Activated effector memory CD4-positive, alpha-beta T cell treated with Interleukin-2 at 50 U/mL for 16 hours (primary cell): ENCODE data around the gene ELOB.

Source experiments
- DNase-seq: peaks from one replicate; pipeline ENCODE4 v3.0.0-alpha.2; 2020

ELOB gene

DNA sequence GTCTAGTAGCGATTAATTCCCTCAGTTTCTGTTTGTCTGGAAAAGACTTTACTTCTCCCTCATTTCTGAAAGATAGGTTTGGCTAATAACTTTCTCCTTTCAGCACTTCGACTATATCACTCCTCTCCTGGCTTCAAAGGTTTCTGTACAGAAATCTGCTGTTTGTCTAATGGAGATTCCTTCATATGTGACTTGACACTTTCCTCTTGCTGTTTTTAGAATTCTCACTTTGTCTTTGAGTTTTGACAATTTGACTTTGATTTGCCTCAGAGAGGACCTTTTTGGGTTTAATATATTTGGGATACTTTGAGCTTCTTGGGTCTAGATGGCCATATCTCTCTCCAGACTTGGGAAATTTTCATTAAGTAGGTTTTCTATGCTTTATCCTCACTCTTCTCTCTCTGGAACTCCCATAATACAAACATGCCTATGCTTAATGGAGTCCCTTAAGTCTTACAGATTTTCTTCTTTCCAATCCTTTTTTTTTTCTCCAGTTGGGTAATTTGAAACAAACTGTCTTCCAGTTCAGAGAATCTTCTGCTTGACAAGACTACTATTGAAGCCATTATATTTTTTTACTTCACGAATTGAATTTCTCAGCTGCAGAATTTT, 32.2 kb upstream of the ELOB start:
- no peak for DNase-seq

DNA sequence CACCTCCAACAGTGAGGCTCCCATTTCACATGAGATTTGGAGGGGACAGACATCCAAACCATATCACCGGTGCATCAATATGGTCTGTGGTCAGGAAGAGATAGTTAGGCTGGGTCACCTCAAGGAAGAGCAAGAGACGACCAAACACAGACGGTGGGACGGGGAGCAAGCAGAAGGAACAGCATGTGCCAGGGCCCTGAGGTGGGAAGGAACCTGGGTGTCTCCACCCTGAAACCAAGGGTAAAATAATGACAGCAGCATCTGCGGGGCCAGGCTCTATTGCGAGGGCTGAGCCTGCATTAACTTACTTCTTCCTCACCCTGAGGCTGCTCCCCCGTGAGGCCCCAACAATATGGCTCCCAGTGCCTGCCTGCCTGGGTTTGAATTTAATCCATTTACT, 31.1 kb upstream of the ELOB start:
- no peak for DNase-seq

DNA sequence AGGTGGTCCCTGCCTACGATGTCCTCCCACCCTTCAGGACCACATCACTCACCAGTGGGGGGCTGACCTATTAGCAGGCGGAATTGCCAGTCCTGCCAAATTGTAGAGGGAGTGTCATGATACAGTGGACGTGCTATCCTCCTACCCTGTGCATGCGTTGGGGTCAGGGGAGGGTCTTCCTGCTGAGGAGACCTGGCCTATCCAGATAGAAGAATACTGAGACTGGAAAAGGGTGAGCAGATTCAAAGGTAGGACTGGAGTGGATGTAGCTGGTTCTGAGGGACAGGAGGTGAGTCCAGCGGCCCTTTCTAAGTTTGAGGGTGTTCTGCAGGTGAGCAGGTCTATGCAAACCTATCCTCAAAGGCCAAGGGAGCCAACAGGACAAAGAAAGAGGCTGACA, 29.2 kb upstream of the ELOB start:
- DNase-seq = no peak

DNA sequence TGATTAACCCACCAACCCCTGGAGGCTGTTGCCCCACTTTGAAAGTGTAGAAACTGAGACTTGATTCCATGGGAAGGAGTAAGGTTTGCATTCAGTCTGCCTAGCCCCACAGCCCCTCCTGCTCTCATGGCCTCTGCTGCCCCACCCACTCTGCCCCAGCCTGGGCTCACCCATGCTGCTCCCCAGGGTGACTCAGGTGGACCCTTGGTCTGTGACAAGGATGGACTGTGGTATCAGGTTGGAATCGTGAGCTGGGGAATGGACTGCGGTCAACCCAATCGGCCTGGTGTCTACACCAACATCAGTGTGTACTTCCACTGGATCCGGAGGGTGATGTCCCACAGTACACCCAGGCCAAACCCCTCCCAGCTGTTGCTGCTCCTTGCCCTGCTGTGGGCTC, 27.6 kb upstream of the ELOB start:
- no peak for DNase-seq

DNA sequence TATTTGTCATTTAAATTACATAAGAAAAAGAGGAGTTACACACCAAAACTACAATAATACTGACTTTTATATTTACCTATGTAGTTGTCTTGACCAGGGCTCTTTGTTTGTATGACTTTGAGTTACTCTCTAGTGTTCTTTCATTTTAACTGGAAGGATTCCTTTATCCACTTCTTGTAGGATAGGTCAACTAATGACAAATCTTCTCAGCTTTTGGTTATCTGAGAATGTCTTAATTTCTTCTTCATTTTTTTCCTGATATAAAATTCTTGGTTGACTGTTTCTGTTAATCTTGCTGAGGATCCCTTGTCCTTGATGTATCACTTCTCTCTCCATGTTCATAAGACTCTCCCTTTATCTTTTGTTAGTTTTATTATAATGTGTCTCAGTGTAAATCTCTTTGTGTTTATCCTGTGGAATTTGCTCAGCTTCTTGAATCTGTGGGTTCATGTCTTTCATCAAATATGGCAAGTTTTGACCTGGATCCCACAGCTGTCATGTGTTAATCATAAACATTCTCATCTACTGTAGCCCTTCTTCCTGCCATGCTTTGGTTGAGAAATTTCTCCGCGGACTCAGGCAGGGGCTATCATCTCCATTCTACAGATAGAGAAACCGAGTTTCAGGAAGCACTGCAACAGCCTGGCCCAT, 26.6 kb upstream of the ELOB start:
- DNase-seq = no peak

DNA sequence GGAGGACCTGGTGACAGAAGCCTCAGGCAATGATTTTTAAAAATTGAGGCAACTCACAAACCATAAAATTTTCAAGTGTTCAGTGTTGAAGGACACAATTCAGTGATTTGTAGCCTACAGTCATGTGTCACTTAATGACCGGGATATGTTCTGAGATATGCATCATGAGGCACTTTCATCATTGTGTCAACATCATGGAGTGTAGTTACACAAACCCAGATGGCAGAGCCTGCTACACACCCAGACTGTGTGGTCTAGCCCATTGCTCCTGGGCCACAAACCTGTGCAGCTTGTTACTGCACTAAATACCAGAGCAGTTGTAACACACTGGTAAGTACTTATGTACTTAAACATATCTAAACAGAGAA, 22.8 kb upstream of the ELOB start:
- no peak for DNase-seq

DNA sequence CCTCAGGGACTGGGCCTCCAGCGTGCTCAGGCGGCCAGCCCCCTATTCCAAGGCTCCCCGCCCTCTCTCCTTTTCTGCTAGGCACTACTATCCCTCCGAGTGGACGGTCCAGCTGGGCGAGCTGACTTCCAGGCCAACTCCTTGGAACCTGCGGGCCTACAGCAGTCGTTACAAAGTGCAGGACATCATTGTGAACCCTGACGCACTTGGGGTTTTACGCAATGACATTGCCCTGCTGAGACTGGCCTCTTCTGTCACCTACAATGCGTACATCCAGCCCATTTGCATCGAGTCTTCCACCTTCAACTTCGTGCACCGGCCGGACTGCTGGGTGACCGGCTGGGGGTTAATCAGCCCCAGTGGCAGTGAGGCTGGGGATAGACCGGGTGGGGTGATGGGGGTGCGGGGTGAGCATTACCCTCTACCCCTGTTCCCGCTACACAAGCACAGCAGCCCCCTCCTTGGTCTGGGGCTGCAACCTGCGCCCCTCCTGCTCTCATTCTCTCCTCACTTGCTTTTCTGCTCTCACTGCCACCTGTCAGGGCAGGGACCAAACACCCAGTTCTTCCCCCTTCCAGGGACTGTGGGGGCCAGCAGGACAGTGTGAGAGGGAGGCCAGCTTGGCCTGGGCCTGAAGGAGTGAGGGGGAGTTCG, 22.3 kb upstream of the ELOB start:
- no peak for DNase-seq

DNA sequence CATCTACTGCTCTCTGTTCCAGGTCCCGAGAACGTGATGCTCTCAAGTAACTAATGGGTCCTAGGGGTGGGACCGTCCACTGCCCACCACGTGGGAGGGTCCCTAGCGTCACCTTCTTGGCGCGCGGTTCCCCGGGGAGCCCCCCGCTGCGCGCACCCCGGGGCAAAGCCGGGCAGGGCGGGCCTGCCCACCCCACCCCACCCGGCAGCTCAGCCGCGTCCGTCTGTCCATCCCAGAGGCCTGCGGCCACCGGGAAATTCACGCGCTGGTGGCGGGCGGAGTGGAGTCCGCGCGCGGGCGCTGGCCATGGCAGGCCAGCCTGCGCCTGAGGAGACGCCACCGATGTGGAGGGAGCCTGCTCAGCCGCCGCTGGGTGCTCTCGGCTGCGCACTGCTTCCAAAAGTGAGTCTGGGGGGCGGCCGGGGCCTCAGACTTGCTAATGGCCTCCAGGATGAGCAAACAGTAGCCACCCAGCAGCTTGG, 21.7 kb upstream of the ELOB start:
- no peak for DNase-seq

DNA sequence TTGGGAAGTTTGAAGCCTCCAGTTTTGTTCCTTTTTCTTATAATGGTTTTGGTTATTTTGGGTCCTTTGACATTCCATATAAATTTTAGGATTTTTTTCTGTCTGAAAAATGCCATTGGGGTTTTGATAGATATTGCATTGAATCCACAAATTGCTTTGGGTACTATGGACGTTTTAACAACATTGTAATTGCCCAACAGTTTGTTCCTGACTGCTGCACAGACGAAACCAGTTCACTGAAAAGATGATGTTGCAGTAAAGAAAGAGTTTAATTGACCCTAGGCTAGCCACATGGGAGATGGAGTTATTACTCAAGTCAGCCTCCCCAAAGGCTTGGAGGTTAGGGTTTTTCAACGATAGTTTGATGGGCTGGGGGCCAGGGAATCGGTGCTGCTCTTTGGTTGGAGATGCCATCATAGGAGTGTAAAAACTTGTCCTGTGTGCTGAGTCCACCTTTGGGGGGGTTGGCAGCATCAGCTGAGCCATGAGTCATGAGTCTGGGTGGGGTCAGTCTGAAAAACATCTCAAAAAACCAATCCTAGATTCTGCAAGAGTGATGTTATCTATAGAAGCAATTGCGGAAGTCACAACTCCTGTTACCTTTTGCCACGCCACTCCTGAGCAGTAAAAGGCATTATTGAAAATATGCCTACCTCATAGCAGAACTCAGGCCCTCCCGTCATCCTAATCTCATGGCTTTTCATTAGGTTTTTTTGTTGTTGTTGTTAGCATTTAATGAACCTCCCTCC, 18.5 kb upstream of the ELOB start:
- DNase-seq = no peak

DNA sequence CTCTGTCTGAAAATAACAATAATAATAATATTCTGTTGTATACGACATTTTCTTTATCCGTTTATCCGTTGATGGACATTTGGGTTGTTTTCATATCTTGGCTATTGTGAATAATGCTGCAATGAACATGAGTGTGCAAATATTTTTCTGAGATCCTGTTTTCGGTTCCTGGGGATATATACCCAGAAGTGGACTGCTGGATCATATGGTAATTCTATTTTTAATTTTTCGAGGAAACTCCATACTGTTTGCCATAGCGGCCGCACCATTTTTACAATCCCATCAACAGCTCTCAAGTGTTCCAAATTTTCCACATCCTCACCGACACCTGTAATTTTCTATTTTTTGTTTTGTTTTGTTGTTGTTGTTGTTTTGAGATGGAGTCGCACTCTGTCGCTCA, 15.9 kb upstream of the ELOB start:
- DNase-seq = no peak

DNA sequence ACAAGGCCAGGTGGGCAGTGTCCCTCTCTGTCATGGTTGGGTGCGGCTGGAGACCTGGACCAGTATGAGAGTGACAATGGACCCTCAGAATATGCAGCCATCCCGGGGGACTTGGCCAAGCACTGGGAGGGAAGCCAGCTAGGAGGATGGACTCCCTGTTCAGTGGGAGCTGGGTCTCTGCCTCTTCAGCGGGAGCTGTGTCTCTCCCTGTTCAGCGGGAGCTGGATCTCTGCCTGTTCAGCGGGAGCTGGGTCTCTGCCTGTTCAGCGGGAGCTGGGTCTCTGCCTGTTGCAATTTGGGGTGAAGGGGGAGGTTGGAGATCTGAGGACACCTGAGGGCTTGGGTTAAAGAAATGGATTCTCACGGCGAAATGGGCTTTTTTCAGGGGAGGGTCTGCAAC, 14.1 kb upstream of the ELOB start:
- no peak for DNase-seq

DNA sequence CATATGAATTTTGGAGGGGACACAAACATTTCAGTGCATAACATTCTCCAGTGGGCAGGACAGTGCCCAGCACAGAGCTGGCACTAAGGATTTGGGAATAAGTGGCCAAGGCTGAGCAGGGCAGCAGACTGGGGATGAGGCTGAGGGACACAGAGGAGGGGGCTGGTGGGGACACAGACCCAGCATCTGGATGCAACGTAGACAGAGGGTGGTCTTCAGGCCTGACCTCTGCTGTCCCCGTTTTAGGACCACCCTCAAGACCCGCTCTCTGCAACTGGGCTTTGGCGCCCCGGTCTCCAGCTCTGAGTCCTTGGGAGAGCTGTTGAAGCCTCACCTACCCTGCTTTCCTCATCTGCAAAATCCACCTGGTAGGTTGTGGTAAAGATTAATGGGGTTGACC, 13.6 kb upstream of the ELOB start:
- DNase-seq = no peak

DNA sequence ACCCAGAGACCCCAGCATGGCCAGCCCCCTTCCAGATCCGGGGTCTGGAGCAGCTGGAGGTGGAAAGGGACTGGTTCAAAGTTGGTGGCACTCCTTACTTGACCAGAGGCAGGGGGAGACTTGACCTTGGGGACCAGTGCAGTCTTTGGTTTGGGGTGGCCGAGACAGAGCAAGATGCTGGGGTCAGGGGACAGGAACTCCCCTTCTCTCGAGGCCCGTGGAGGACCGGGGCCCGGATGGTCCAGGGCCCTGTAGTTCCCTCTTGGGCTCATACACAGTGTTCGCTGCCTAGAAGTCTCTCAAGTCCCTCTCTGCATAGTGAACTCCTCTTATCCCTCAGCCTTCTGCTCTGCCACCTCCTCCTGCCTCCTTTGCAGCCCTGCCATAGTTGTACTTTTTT, 10.9 kb upstream of the ELOB start:
- DNase-seq = no peak

DNA sequence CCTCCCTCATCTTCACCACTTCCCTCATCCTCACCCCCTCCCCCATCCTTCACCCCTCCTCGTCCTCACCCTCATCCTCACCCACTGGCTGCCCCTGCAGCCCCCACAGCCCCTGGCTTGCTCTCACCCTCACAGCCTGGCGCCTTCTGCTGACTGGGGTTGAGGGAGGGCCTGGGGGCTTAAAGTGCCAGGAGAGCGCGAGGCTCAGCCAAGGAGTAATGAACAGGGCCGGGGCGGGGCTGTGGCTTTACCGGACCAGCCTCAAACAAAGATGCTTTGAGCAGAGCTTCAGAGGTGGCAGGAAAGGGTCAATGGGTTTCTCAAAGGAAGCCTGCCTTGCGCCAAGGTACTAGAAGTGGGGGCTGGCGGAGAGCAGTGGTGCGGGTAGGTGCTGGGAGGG, 10.3 kb upstream of the ELOB start, which contains the start of gene PRSS33:
Gene PRSS33, minus strand, starts transcription at position 155 of the 400 bp plus-strand sequence. CDS start 1,013 bp downstream, outside the sequence.
- no peak for DNase-seq

DNA sequence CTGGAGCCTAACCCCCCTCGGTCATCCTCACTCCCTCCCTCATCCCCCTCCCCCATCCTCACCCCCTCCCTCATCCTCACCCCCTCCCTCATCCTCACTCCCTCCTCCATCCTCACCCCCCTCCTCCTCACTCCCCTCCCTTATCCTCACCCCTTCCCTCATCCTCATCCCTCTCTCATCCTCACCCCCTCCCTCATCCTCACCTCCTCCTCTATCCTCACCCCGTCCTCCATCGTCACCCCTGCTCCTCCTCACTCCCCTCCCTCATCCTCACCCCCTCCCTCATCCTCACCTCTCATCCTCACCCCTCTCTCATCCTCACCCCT, 9.7 kb upstream of the ELOB start:
- DNase-seq = no peak

DNA sequence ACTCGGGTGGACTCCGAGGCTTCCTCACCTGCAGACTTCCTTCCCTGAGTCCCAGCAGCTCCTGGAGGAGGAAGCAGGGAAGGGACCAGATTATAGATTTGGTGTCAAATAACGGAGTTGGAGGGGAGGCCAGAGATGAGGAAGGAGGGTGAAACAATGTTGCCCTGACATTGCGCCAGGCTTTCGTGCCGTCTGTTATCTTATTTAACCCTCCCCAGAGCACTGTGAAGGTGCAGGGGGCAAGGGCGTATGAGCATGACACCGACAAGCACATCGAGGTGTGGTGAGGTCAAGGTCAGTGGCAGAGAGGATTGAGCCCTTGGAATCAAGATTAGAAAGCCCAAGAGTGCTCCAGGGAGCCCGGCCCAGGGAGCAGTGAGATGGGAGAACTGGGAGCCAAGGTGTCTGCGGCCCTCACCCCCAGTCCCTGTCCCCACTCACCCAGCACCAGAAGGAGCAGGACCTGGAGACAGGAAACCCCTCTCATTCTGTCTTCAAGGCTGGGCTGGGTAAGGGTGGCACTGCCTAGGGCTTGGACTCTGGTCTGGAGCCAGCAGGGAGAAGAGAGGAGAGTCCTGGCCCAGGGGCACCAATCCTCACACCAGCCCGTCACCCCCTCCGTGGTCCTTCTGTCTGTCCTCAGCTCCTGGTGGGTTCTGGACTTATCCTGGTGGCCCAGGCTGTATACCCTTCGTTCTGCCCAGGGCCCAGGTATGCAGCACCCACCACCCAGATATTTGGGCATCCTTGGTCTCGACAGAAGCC, 9.2 kb upstream of the ELOB start:
- no peak for DNase-seq

DNA sequence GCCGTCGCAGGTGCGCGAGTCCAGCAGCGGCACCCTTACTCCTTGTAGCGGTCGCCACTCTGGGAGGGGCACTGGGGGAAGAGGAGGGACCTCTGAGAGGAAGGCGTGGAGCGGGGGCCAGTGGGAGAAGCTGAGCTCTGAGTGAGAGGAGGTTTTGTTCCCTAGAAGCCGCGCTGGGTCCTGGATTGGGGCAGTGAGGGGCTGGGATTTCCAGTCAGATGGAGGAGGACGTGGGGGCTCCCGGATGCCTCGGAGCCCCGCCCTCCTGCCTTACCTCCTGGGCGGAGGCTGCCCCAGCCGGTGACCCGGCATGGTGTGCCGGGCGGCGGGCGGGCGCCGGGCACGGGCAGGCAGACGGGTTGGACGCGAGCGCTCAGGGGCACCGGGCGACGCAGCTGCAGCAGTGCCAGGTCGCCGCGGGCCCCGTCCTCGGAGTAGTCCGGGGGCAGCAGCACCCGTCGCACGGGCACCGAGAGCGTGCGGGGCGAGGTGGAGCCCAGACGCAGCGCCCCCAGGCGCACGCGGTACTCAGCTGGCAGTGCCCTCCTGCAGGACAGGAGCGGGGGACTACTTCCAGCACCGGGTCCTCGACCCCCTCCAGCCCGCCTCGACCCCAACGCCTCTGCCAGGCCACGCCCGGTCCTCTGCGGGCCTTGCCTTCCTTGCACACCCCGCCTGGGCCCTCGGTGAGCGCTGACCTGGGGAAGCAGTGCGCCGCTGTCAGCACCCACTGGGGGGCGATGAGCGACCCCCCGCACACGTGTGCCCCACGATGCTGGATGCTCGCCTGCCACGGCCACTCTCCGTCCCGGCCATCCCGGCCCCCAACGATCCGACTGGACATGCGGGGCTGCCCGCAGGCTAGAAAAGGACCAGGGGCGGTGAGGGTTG, 8.3 kb upstream of the ELOB start:
- peak; percentile 19 for DNase-seq

DNA sequence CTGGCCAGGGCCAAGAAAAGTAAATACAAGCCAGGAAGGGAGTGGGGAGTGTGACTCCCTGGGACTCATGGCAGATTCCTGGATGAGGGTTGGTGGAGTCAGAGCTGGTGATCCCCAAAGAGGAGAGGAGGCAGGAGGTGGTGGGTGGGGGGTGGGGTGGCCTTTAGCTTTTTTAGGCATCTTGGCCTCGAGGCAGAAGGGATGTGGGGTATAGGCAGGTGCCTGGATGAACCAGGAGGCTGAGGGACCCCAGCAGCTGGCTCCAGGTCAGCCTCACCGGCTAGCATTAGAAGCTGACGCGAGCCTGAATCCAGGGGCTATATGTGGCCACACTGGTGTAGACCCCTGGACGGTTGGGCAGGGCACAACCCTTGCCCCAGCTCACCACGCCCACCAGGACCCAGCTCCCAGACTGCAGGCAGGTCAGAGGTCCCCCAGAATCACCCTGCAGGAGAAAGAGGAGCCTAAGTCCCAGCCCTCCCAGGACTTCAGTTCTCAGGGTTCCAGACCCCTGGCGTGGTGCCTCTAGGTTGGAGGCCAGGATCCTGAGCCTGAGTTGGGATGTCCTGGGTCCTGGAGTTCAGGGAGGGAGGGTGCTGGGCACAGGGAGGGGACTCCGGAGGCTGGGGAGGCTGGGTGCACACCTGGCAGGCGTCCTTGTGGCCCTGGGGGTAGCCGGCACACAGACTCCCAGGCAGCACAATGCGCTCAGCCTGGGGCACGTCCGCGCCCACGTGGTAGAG, 7.4 kb upstream of the ELOB start:
- no peak for DNase-seq

DNA sequence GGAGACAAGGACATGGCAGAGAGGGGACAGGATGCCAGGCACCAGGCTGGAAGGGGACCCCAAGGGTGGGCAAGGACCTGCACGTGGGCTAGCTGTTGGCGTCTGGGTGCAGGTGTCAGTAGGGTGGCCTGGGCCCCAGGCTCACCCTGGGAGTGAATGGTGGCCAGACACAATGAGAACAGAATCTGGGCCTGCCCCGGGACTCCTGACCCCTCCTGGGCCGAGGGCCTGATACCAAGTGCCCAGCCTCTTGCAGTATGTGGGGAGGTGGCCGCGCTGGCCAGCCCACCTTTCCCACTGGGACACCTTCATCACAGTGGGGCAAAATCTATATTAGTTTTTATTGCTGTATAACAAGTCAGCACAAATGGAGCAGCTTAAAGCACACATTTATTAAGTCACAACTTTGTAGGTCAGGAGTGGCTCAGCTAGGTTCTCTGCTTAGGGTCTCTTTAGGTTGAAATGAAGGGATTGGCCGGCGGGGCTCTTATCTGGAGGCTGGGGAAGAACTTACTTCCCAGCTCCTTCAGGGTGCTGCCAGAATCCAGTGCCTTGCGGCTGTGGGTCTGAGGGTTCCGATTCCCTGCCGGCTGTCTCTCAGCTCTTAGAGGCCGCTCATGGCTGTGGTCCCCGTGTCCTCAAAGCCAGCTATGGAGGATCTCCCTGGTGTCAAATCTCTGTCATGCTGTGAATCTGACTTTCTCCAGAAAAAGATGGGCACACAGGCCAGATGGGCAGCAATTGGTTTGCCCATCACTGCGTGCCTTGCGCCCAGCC, 6.7 kb upstream of the ELOB start:
- no peak for DNase-seq

DNA sequence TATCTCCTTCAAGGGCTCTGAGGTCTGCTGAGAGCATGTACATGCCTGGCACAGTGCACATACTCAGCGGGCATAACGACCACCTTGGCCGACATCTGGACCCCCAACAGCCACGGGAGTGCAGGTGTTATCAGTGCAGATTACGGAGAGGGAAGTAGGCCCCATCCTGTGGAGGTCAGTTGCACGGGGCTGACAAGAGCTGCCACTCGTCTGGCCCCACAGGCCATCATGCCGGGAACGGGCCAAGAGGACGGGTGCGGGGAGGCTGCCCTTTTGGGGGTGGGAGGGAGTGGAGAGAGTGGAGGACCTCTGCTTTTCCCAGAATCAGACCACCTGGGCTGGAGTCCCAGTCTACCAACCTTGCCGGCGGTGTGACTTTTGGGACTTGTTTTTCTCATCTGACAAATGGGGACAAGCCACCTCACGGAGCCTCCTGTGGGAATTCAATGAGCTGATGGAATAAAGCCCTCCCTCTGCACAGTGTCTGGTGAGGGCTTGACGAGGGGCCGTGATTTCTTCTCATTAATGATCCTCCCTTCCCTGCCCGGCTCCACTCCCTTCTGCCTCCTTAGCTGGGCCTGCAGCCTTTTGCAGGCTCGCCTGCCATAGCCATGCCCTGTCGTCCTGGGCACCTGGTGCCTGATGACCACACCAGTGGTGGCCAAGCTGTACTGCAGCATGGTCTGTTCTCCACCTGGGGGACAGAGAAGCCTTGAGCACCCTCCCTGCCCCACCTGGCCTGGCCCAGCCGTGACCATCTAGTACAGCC, 5.7 kb upstream of the ELOB start:
- DNase-seq = no peak
